ENCODE results near the gene CYP26C1.

CYP26C1 gene

DNA sequence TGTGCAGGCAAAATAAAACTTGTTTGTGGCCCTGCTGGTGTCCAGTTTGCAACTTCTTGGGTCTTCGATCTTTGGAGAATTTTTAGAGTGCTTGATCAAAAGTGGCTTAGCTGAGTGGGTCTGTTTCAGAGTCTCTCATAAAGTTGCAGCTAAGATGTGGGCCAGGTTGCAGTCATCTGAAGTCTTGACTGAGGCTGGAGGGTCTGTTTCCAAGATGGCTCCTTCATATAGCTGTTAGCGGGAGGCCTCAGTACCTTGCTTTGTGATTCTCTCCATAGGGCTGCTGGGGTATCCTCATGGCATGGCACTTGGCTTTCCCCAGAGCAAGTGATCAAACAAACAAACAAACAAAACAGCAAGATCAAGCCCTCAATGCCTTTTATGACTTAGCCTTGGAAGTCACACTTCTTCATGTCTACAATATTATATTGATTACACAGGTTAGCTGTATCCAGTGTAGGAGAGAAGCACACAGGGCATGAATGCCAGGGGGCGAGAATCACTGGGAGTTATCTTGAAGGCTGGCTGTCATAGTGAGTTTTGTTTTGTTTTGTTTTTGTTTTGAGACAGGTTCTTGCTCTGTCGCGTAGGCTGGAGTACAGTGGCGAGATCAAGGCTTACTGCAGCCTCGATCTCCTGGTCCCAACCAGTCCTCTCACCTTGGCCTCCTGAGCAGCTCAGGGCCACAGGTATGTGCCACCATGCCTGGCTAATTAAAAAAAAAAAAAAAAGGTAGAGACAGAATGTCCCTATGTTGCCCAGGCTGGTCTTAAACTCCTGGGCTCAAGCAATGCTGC, 23.3 kb downstream of the CYP26C1 start:
- no peak overlapping the region for H3K27ac ChIP-seq (ENCODE audit: extremely low read depth, low read depth, low read length)
- H3K36me3 ChIP-seq (ENCODE audit: control insufficient read depth in 2 of 2, insufficient read depth in 1 of 2, low read length in 2 of 2), result no peaks in the 10 kb centered on the region
- no peak overlapping the region for H3K4me3 ChIP-seq (ENCODE audit: low read depth, low read length)
- POLR2A ChIA-PET, result no interaction called here
- H3K9me3 ChIP-seq (ENCODE audit: control insufficient read depth, insufficient read depth, low read depth, low read length), result no peaks in the 10 kb centered on the region
- TF ChIP-seq GLIS1 (tag by site-specific recombination; IDR thresholded peaks at IDR 0.05) (no peak), ZNF221 (tag by site-specific recombination; IDR thresholded peaks at IDR 0.05; ENCODE audit: borderline replicate concordance) (no peak), ZNF707 (tag by site-specific recombination; IDR thresholded peaks at IDR 0.05) (no peak), ZNF416 (tag by site-specific recombination; IDR thresholded peaks at IDR 0.05) (no peak), ZNF473 (tag by site-specific recombination; IDR thresholded peaks at IDR 0.05) (no peak)
- no peaks in the 10 kb centered on the region for H3K4me1 ChIP-seq (ENCODE audit: control insufficient read depth, insufficient read depth, low read length)
- CTCF ChIA-PET, result interaction anchor here (0.6 to 0.9 kb wide), 3 partner anchors 14 to 201 kb away, joined by 3 read pairs; no protein-coding TSS in a partner anchor

DNA sequence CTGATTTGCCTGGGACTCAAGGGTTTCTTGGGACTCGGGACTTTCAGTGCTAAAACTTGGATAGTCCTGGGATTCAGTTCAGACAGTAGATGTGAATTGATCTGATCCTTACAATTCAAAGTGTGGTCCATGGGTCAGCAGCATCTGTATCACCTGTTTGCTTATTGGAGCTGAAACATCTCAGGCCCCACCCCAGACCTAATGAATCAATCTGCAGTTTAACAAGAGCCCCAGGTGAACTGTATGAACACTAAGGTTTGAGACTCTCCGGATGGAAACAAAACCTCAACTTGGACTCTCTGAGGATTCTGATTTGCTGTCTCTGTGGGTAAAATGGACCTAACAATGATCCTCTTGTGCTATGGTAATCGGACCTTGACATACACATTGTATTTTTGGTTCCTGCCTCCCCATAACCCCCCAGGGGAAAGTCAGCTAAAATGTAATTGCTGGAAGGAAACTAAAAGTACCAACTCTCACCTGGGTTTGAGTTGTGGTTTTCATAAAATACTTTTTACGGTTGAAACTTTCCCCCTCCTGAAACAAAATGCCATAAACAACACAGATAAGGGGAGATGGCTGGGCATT, 24.8 kb downstream of the CYP26C1 start:
- CTCF ChIA-PET, result interaction anchor here (0.6 to 0.8 kb wide), 3 partner anchors 194 to 267 kb away, joined by 3 to 4 read pairs (median 3); no protein-coding TSS in a partner anchor
- H3K4me3 ChIP-seq (ENCODE audit: low read depth, low read length), result no peak overlapping the region
- no peak overlapping the region for H3K27ac ChIP-seq (ENCODE audit: extremely low read depth, low read depth, low read length)
- H3K4me1 ChIP-seq (ENCODE audit: control insufficient read depth, insufficient read depth, low read length), result no peaks in the 10 kb centered on the region
- POLR2A ChIA-PET, result no interaction called here
- H3K9me3 ChIP-seq (ENCODE audit: control insufficient read depth, insufficient read depth, low read depth, low read length), result no peaks in the 10 kb centered on the region
- no peaks in the 10 kb centered on the region for H3K36me3 ChIP-seq (ENCODE audit: control insufficient read depth in 2 of 2, insufficient read depth in 1 of 2, low read length in 2 of 2)
- TF ChIP-seq KLF10 (tag by site-specific recombination; IDR thresholded peaks at IDR 0.05) (no peak), ZNF274 (IDR thresholded peaks at IDR 0.05; ENCODE audit: low read length) (no peak), ZNF274 (tag by site-specific recombination; IDR thresholded peaks at IDR 0.05; ENCODE audit: borderline replicate concordance) (no peak), ZBTB17 (tag by site-specific recombination; IDR thresholded peaks at IDR 0.05) (peak; percentile 56)

DNA sequence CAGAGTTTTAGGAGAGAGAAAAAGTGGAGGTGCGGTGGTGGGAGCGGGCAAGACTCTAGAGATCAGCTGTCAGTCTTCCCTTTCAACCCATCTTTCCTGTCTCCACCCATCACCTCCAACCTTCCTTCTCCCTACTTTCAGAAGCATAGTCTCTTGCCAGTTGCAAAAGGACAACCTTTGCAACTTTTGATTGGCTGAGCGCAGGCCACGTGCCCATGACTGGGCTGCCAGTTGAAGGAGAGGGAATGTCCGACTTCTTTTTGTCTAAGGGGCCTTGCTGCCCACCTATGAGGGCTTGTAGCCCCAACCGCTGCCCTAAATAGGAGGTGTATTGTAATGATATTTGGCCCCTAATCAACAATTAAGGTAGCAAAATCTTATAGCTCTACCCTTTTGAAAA, 25.7 kb downstream of the CYP26C1 start:
- no peaks in the 10 kb centered on the region for H3K4me1 ChIP-seq (ENCODE audit: control insufficient read depth, insufficient read depth, low read length)
- H3K9me3 ChIP-seq (ENCODE audit: control insufficient read depth, insufficient read depth, low read depth, low read length), result no peaks in the 10 kb centered on the region
- H3K27ac ChIP-seq (ENCODE audit: extremely low read depth, low read depth, low read length), result no peak overlapping the region
- H3K36me3 ChIP-seq (ENCODE audit: control insufficient read depth in 2 of 2, insufficient read depth in 1 of 2, low read length in 2 of 2), result no peaks in the 10 kb centered on the region
- CTCF ChIA-PET, result interaction anchor here (0.8 kb wide), 1 partner anchor 201 kb away, joined by 3 read pairs; no protein-coding TSS in a partner anchor
- POLR2A ChIA-PET, result no interaction called here
- no peak overlapping the region for H3K4me3 ChIP-seq (ENCODE audit: low read depth, low read length)
- TF ChIP-seq, protein P1, sequence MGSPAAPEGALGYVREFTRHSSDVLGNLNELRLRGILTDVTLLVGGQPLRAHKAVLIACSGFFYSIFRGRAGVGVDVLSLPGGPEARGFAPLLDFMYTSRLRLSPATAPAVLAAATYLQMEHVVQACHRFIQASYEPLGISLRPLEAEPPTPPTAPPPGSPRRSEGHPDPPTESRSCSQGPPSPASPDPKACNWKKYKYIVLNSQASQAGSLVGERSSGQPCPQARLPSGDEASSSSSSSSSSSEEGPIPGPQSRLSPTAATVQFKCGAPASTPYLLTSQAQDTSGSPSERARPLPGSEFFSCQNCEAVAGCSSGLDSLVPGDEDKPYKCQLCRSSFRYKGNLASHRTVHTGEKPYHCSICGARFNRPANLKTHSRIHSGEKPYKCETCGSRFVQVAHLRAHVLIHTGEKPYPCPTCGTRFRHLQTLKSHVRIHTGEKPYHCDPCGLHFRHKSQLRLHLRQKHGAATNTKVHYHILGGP (tag by site-specific recombination; IDR thresholded peaks at IDR 0.05), result no peak

DNA sequence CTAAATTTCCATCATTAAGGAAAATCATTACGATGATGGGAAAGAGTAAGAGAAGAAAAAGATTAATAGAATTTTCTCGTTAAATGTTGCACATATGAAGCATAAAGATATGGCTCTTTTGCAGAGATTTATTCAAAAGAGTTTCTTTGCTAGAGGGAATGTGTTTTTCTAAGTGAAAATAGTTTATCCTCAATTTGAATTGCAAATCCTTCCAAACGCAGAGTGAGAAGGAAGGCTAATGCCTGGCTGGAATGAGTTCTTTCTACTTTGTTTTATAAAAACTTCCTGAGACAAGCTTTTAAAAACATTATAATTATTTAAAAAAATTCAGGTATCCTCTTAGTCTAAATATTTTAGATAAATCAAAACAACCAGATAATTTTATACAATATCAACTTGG, 27.2 kb downstream of the CYP26C1 start:
- Histone ChIP-seq H3K27ac (ENCODE audit: extremely low read depth, low read depth, low read length) (no peak overlapping the region), H3K4me3 (ENCODE audit: low read depth, low read length) (no peak overlapping the region), H3K36me3 (ENCODE audit: control insufficient read depth in 2 of 2, insufficient read depth in 1 of 2, low read length in 2 of 2) (no peaks in the 10 kb centered on the region), H3K4me1 (ENCODE audit: control insufficient read depth, insufficient read depth, low read length) (no peaks in the 10 kb centered on the region), H3K9me3 (ENCODE audit: control insufficient read depth, insufficient read depth, low read depth, low read length) (no peaks in the 10 kb centered on the region)
- ChIA-PET CTCF (interaction anchor here (0.8 to 1.5 kb wide), 3 partner anchors 13 to 208 kb away, joined by 4 read pairs; no protein-coding TSS in a partner anchor), POLR2A (no interaction called here)
- no peak for TF ChIP-seq ZNF658 (tag by site-specific recombination; IDR thresholded peaks at IDR 0.05)
- no peak for TF ChIP-seq ZNF501 (tag by site-specific recombination; IDR thresholded peaks at IDR 0.05)
- no peak for TF ChIP-seq YY2 (tag by site-specific recombination; IDR thresholded peaks at IDR 0.05)
- no peak for TF ChIP-seq ZNF571 (tag by site-specific recombination; IDR thresholded peaks at IDR 0.05)
- no peak for TF ChIP-seq SP3 (tag by site-specific recombination; IDR thresholded peaks at IDR 0.05)
- TF ChIP-seq ZNF433 (tag by site-specific recombination; IDR thresholded peaks at IDR 0.05; ENCODE audit: low read depth), result no peak
- TF ChIP-seq, protein P2, sequence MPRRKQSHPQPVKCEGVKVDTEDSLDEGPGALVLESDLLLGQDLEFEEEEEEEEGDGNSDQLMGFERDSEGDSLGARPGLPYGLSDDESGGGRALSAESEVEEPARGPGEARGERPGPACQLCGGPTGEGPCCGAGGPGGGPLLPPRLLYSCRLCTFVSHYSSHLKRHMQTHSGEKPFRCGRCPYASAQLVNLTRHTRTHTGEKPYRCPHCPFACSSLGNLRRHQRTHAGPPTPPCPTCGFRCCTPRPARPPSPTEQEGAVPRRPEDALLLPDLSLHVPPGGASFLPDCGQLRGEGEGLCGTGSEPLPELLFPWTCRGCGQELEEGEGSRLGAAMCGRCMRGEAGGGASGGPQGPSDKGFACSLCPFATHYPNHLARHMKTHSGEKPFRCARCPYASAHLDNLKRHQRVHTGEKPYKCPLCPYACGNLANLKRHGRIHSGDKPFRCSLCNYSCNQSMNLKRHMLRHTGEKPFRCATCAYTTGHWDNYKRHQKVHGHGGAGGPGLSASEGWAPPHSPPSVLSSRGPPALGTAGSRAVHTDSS (tag by site-specific recombination; IDR thresholded peaks at IDR 0.05), result no peak
- TF ChIP-seq ZBTB17 (tag by site-specific recombination; IDR thresholded peaks at IDR 0.05), result no peak
- TF ChIP-seq, protein P3, sequence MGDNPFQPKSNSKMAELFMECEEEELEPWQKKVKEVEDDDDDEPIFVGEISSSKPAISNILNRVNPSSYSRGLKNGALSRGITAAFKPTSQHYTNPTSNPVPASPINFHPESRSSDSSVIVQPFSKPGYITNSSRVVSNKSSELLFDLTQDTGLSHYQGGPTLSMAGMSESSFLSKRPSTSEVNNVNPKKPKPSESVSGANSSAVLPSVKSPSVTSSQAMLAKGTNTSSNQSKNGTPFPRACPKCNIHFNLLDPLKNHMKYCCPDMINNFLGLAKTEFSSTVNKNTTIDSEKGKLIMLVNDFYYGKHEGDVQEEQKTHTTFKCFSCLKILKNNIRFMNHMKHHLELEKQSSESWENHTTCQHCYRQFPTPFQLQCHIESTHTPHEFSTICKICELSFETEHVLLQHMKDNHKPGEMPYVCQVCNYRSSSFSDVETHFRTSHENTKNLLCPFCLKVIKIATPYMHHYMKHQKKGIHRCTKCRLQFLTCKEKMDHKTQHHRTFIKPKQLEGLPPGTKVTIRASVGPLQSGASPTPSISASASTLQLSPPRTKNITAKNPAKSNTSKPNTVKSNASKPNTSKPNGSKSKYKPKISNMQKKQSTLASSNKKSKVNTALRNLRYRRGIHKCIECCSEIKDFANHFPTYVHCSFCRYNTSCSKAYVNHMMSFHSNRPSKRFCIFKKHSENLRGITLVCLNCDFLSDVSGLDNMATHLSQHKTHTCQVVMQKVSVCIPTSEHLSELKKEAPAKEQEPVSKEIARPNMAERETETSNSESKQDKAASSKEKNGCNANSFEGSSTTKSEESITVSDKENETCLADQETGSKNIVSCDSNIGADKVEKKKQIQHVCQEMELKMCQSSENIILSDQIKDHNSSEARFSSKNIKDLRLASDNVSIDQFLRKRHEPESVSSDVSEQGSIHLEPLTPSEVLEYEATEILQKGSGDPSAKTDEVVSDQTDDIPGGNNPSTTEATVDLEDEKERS (tag by site-specific recombination; IDR thresholded peaks at IDR 0.05), result no peak
- TF ChIP-seq ZNF624 (tag by site-specific recombination; IDR thresholded peaks at IDR 0.05), result no peak
- no peak for TF ChIP-seq ZNF114 (tag by site-specific recombination; IDR thresholded peaks at IDR 0.05)
- no peak for TF ChIP-seq ZNF521 (tag by site-specific recombination; IDR thresholded peaks at IDR 0.05)
- no peak for TF ChIP-seq ZNF274 (IDR thresholded peaks at IDR 0.05; ENCODE audit: low read length)
- TF ChIP-seq ZNF274 (tag by site-specific recombination; IDR thresholded peaks at IDR 0.05; ENCODE audit: borderline replicate concordance), result no peak
